Activated T-cell treated with anti-CD3 and anti-CD28 coated beads, Interleukin-2, amount 50 U/mL, for 24 hours (primary cell): ENCODE measurements around the gene PLAGL1.

Experiments
- DNase-seq: peaks from one replicate; pipeline ENCODE4 v3.0.0-alpha.2; 2020
- H3K27ac Mint-ChIP-seq: 2 replicates; pipeline ENCODE4 v1.8.0; 2020; ENCODE audit warnings: mild to moderate bottlenecking, mixed read lengths
- H3K27me3 Mint-ChIP-seq: 2 replicates; pipeline ENCODE4 v1.8.0; 2020; ENCODE audit warnings: mixed read lengths
- H3K36me3 Mint-ChIP-seq: 2 replicates; pipeline ENCODE4 v1.8.0; 2020; ENCODE audit warnings: low read depth, mixed read lengths
- H3K4me1 Mint-ChIP-seq: 2 replicates; pipeline ENCODE4 v1.8.0; 2020; ENCODE audit warnings: low read depth, mixed read lengths
- H3K4me3 Mint-ChIP-seq: 2 replicates; pipeline ENCODE4 v1.8.0; 2020; ENCODE audit warnings: mild to moderate bottlenecking, moderate library complexity, mixed read lengths
- H3K9me3 Mint-ChIP-seq: 2 replicates; pipeline ENCODE4 v1.8.0; 2020; ENCODE audit warnings: mixed read lengths

Gene PLAGL1

GRCh38 chr6:143986463-143987065 is 21.5 kb downstream of the PLAGL1 start:
- Mint-ChIP-seq H3K9me3 (no peaks in the 10 kb centered on the region), H3K27me3 (no peaks in the 10 kb centered on the region), H3K27ac (no peak overlapping the region), H3K36me3 (no peaks in the 10 kb centered on the region), H3K4me1 (no peaks in the 10 kb centered on the region), H3K4me3 (no peak overlapping the region)
- DNase-seq: no peak

- Mint-ChIP-seq H3K4me1 (no peaks in the 10 kb centered on the region), H3K27ac (no peak overlapping the region), H3K36me3 (no peaks in the 10 kb centered on the region), H3K27me3 (no peaks in the 10 kb centered on the region), H3K9me3 (no peaks in the 10 kb centered on the region), H3K4me3 (no peak overlapping the region)
- DNase-seq: no peak
Measured at GRCh38 chr6:143984666-143985065, 23.4 kb downstream of the PLAGL1 start.

- Mint-ChIP-seq H3K36me3 (no peaks in the 10 kb centered on the region), H3K4me3 (no peak overlapping the region), H3K9me3 (no peaks in the 10 kb centered on the region), H3K27ac (no peak overlapping the region), H3K4me1 (no peaks in the 10 kb centered on the region), H3K27me3 (no peaks in the 10 kb centered on the region)
- DNase-seq: no peak
Measured at GRCh38 chr6:143982968-143983367, 25.1 kb downstream of the PLAGL1 start.

GRCh38 chr6:143980921-143981320 is 27.1 kb downstream of the PLAGL1 start:
- no peaks in the 10 kb centered on the region for H3K9me3 Mint-ChIP-seq

GRCh38 chr6:143976806-143977349 is 31.2 kb downstream of the PLAGL1 start:
- no peaks in the 10 kb centered on the region for H3K9me3 Mint-ChIP-seq
- no peaks in the 10 kb centered on the region for H3K27me3 Mint-ChIP-seq
- DNase-seq: no peak
- peaks cover 2% of the 10 kb centered on the region for H3K4me1 Mint-ChIP-seq
- no peak overlapping the region for H3K27ac Mint-ChIP-seq
- H3K4me3 Mint-ChIP-seq: no peak overlapping the region
- no peaks in the 10 kb centered on the region for H3K36me3 Mint-ChIP-seq

More at GRCh38 chr6:143980921-143981320, 27.1 kb downstream of the PLAGL1 start:
- H3K4me3 Mint-ChIP-seq: no peak overlapping the region
- H3K36me3 Mint-ChIP-seq: no peaks in the 10 kb centered on the region
- no peak for DNase-seq
- H3K4me1 Mint-ChIP-seq: peaks cover 2% of the 10 kb centered on the region
- H3K27me3 Mint-ChIP-seq: no peaks in the 10 kb centered on the region
- no peak overlapping the region for H3K27ac Mint-ChIP-seq

GRCh38 chr6:143974089-143974488 is 34.0 kb downstream of the PLAGL1 start:
- no peak overlapping the region for H3K4me3 Mint-ChIP-seq
- H3K27ac Mint-ChIP-seq: no peak overlapping the region
- H3K36me3 Mint-ChIP-seq: no peaks in the 10 kb centered on the region
- H3K27me3 Mint-ChIP-seq: no peaks in the 10 kb centered on the region
- no peak for DNase-seq
- no peaks in the 10 kb centered on the region for H3K9me3 Mint-ChIP-seq
- H3K4me1 Mint-ChIP-seq: peaks cover 2% of the 10 kb centered on the region

GRCh38 chr6:143973097-143973966 is 34.7 kb downstream of the PLAGL1 start:
- no peak for DNase-seq
- H3K4me3 Mint-ChIP-seq: no peak overlapping the region
- H3K36me3 Mint-ChIP-seq: no peaks in the 10 kb centered on the region
- H3K27ac Mint-ChIP-seq: no peak overlapping the region
- peaks cover 2% of the 10 kb centered on the region for H3K4me1 Mint-ChIP-seq
- no peaks in the 10 kb centered on the region for H3K9me3 Mint-ChIP-seq
- H3K27me3 Mint-ChIP-seq: no peaks in the 10 kb centered on the region

GRCh38 chr6:143971482-143972205 is 36.4 kb downstream of the PLAGL1 start:
- no peaks in the 10 kb centered on the region for H3K9me3 Mint-ChIP-seq
- H3K27me3 Mint-ChIP-seq: no peaks in the 10 kb centered on the region
- H3K27ac Mint-ChIP-seq: no peak overlapping the region
- H3K4me3 Mint-ChIP-seq: no peak overlapping the region
- DNase-seq: no peak
- H3K4me1 Mint-ChIP-seq: no peaks in the 10 kb centered on the region
- H3K36me3 Mint-ChIP-seq: no peaks in the 10 kb centered on the region

- Mint-ChIP-seq H3K36me3 (no peaks in the 10 kb centered on the region), H3K27me3 (no peaks in the 10 kb centered on the region), H3K9me3 (no peaks in the 10 kb centered on the region), H3K4me3 (no peak overlapping the region), H3K27ac (no peak overlapping the region), H3K4me1 (no peaks in the 10 kb centered on the region)
- no peak for DNase-seq
Measured at GRCh38 chr6:143970456-143971218, 37.4 kb downstream of the PLAGL1 start.

GRCh38 chr6:143969077-143969476 is 39.0 kb downstream of the PLAGL1 start:
- no peak overlapping the region for H3K4me3 Mint-ChIP-seq

GRCh38 chr6:143967706-143968376 is 40.2 kb downstream of the PLAGL1 start:
- no peaks in the 10 kb centered on the region for H3K27me3 Mint-ChIP-seq
- no peaks in the 10 kb centered on the region for H3K4me1 Mint-ChIP-seq
- H3K27ac Mint-ChIP-seq: no peak overlapping the region
- DNase-seq: no peak
- no peaks in the 10 kb centered on the region for H3K9me3 Mint-ChIP-seq
- no peaks in the 10 kb centered on the region for H3K36me3 Mint-ChIP-seq
- H3K4me3 Mint-ChIP-seq: no peak overlapping the region

More at GRCh38 chr6:143969077-143969476, 39.0 kb downstream of the PLAGL1 start:
- Mint-ChIP-seq H3K27ac (no peak overlapping the region), H3K27me3 (no peaks in the 10 kb centered on the region), H3K9me3 (no peaks in the 10 kb centered on the region), H3K4me1 (no peaks in the 10 kb centered on the region), H3K36me3 (no peaks in the 10 kb centered on the region)
- no peak for DNase-seq

GRCh38 chr6:143966312-143966711 is 41.7 kb downstream of the PLAGL1 start:
- Mint-ChIP-seq H3K4me3 (no peak overlapping the region), H3K27me3 (no peaks in the 10 kb centered on the region), H3K9me3 (no peaks in the 10 kb centered on the region), H3K36me3 (no peaks in the 10 kb centered on the region), H3K27ac (no peak overlapping the region), H3K4me1 (no peaks in the 10 kb centered on the region)
- no peak for DNase-seq

- DNase-seq: no peak
- H3K27me3 Mint-ChIP-seq: no peaks in the 10 kb centered on the region
- no peak overlapping the region for H3K27ac Mint-ChIP-seq
- no peaks in the 10 kb centered on the region for H3K36me3 Mint-ChIP-seq
- no peaks in the 10 kb centered on the region for H3K9me3 Mint-ChIP-seq
- no peak overlapping the region for H3K4me3 Mint-ChIP-seq
- no peaks in the 10 kb centered on the region for H3K4me1 Mint-ChIP-seq
Measured at GRCh38 chr6:143965503-143966171, 42.4 kb downstream of the PLAGL1 start.
